Dendritic cell treated with granulocyte-macrophage colony-stimulating factor and Interleukin-4, amounts not matched to agents 40 ng/mL and 50 ng/mL, for 4 days (primary cell): ENCODE data around the gene SCN2B.

Experiments
- H3K27ac Mint-ChIP-seq: one replicate; pipeline ENCODE4 v1.8.0; 2022; ENCODE audit warnings: mild to moderate bottlenecking, mixed read lengths
- H3K27me3 Mint-ChIP-seq: one replicate; pipeline ENCODE4 v1.8.0; 2022; ENCODE audit warnings: mild to moderate bottlenecking, mixed read lengths
- H3K36me3 Mint-ChIP-seq: one replicate; pipeline ENCODE4 v1.8.0; 2022; ENCODE audit warnings: low read depth, mixed read lengths
- H3K4me1 Mint-ChIP-seq: one replicate; pipeline ENCODE4 v1.8.0; 2022; ENCODE audit warnings: low read depth, mixed read lengths
- H3K4me3 Mint-ChIP-seq: one replicate; pipeline ENCODE4 v1.8.0; 2022; ENCODE audit warnings: mild to moderate bottlenecking, moderate library complexity, mixed read lengths
- H3K9me3 Mint-ChIP-seq: one replicate; pipeline ENCODE4 v1.8.0; 2022; ENCODE audit warnings: mixed read lengths
- intact Hi-C: fragments of 100-400 bp; cut with micrococcal nuclease; formaldehyde crosslinking; loops from one replicate; pipeline ENCODE4 v1.15.0; 2022

Gene SCN2B

DNA sequence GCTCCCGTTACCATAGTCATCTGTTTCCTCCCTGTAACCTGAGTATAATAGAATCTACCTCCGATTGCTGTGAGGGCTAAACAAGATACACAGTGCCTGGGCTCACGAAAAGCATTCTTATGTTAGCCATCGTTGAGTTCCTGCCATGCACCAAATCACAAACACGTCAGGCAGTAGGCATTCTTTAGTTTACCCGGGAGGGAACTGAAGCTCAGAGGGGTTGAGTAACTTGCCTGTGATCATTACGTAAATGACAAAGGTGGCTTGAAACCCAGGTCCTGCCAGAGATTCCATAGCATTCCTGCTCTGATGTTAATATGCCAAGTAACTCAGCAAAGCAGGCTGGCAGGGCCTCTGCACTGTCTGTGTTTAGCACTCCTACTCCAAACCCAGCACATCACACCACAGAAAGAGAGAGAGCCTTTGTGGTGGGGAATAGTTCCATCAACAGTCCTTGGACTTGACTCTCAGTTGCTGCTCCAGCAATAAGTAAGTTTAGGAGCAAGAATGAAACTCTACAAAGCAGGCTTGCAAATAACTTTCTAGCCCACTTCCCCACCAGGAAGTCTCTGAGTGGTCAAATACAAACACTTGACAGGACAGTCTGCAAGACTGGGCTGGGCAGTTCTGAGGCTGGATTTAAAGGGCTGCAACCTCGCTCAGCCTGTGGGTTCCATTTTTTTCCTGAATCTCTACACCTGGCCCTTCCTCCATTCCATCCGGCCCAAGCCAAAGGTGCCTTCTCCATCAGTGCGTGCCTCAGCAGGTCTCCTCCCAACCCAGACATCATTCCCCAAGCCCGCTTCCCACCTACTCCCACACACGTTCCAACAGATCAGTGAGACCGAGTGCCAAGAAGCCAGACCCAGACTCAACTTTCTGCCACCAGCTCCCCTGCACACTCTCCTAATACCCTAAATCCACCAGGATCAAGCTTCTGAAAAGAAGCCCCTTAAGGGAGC, 1.1 kb downstream of the SCN2B start:
- no peaks in the 10 kb centered on the region for H3K36me3 Mint-ChIP-seq
- H3K4me1 Mint-ChIP-seq = peaks cover 39% of the 10 kb centered on the region
- H3K27me3 Mint-ChIP-seq = peaks cover 52% of the 10 kb centered on the region

DNA sequence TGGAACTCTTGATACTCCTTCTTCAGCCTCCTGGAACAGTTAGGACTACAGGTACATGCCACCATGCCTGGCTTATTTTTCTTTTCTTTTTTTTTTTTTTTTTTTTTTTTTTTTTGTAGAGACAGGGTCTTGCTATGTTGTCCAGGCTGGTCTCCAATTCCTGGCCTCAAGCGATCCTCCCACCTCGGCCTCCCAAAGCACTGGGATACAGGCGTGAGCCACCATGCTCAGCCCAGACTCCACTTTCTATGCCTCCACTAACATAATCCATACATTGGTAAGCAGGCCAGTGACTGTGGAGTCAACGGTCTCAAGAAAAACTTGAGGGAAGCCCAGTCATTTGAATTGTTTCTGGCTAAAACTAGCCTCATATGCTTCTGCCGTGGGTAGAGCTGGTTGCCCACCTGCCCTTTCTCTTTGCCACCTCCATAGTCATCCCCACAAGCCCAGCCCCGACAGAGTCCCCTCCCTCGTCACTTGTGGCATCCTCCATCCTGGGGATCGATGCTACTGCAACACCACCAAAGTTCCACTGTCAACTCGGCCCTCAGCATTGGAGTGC, 2.4 kb downstream of the SCN2B start:
- Mint-ChIP-seq H3K27ac (no peak overlapping the region), H3K9me3 (no peaks in the 10 kb centered on the region), H3K4me1 (peaks cover 31% of the 10 kb centered on the region), H3K27me3 (peaks cover 53% of the 10 kb centered on the region), H3K4me3 (no peak overlapping the region), H3K36me3 (no peaks in the 10 kb centered on the region)
- intact Hi-C loops = no loop called here

More for the DNA sequence above, 1.1 kb downstream of the SCN2B start:
- Mint-ChIP-seq H3K9me3 (no peaks in the 10 kb centered on the region), H3K4me3 (no peak overlapping the region), H3K27ac (no peak overlapping the region)
- intact Hi-C loops = no loop called here

DNA sequence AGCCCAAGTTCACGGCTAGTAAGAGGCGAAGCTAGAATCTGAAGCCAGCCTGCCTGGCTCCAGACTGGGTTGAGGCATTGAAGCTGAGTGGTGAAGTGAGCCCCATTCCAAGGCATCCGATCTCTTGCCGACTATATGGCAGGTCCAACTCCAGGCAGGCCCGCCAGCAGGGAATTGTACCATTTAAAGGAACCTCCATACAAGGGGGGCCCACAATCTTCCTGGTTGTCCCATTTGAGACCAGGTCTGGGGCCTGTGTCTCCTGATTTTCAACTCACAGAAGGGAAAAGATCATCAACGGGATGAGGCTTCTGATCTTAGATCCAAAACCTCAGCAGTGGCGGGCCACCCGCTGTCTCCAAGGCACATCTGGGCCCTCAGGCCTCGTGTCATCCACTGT, 4.1 kb downstream of the SCN2B start:
- Mint-ChIP-seq H3K4me1 (peaks cover 31% of the 10 kb centered on the region), H3K27ac (no peak overlapping the region), H3K36me3 (no peaks in the 10 kb centered on the region), H3K27me3 (peaks cover 69% of the 10 kb centered on the region), H3K9me3 (no peaks in the 10 kb centered on the region), H3K4me3 (no peak overlapping the region)
- intact Hi-C loops = no loop called here

DNA sequence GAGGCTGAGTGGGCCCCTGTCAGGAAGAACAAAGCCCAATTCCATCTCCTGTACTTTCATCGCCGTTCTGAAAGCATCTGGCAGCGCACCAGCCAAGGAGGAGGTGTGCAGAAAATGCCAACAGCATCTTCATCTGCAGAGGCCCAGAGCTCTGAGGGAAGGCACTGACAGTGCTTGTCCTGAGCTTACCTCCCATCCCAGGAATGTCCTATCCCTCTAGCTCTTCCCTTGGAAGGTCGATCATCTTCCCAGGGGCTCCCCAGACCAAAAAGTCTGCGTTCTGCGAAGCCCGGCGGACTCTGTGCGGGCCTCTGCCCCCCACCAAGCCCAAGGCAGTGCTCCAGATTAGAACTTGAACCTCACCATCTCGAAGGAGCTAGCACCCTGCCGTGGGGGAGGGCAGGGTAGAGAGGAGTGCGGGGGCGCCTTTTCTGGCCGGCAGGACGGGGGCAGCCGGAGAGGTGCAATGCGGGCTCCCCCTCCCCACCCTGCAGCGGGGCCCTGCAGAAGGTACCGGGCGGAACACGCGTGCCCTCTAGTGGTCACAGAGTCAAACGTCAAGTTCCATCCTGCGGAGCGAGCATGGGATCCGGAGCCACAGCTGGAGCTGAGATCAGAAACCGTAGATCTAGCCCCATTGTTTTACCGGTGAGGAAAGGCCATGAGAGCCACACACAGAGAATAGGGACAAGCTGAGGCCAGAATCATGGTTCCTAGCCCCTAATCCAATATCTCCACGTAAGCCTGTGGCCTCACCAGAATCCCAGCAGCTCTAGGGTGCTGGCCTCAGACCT, 5.0 kb downstream of the SCN2B start:
- Mint-ChIP-seq H3K27ac (no peak overlapping the region), H3K4me1 (peaks cover 30% of the 10 kb centered on the region), H3K9me3 (no peaks in the 10 kb centered on the region), H3K4me3 (no peak overlapping the region), H3K36me3 (no peaks in the 10 kb centered on the region), H3K27me3 (peaks cover 74% of the 10 kb centered on the region)
- intact Hi-C loops = no loop called here

DNA sequence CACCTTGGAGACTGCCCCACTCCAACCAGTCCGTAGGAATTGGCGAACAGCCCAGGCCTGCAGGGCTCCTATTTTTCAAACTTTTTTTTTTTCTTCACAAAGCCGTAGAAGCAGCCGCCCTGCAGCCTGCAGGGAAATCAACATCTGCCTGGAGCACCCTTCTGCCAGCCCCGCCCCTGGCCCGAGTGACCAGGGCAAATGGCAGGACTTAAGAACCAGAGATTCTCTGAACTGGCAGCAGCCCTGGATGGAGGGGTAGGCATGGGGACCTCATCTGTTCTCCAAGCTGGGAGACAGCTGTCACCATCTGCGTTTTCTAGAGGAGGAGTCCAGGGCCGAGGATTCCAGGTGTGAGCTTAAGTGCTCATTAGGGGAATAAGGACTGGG, 5.6 kb downstream of the SCN2B start:
- no peaks in the 10 kb centered on the region for H3K36me3 Mint-ChIP-seq
- H3K27me3 Mint-ChIP-seq = peaks cover 70% of the 10 kb centered on the region
- no peak overlapping the region for H3K4me3 Mint-ChIP-seq
- no peak overlapping the region for H3K27ac Mint-ChIP-seq
- no peaks in the 10 kb centered on the region for H3K9me3 Mint-ChIP-seq
- intact Hi-C loops = no loop called here
- H3K4me1 Mint-ChIP-seq = peaks cover 24% of the 10 kb centered on the region

DNA sequence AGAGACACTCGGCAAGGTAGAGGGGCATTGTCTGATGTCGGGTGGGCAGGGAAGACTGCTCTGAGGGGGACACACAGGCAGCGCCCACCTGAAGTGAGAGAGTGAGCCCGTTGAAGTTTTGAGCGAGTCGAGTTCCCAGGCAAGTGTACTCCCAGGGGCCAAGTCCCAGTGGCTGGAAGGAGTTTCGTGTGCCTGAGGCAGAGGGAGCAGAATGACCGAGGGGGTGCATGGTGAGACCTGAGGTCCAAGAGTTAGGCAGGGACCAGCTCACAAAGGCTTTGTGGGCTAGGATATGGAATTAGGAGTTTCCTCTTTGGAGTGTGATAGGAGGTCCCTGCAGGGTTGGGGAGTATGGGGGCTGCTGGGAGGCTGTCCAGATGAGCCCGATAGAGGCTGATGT, 6.2 kb downstream of the SCN2B start:
- Mint-ChIP-seq H3K4me3 (no peak overlapping the region), H3K4me1 (peaks cover 18% of the 10 kb centered on the region), H3K9me3 (no peaks in the 10 kb centered on the region), H3K27ac (no peak overlapping the region), H3K36me3 (no peaks in the 10 kb centered on the region), H3K27me3 (peaks cover 64% of the 10 kb centered on the region)
- intact Hi-C loops = no loop called here

DNA sequence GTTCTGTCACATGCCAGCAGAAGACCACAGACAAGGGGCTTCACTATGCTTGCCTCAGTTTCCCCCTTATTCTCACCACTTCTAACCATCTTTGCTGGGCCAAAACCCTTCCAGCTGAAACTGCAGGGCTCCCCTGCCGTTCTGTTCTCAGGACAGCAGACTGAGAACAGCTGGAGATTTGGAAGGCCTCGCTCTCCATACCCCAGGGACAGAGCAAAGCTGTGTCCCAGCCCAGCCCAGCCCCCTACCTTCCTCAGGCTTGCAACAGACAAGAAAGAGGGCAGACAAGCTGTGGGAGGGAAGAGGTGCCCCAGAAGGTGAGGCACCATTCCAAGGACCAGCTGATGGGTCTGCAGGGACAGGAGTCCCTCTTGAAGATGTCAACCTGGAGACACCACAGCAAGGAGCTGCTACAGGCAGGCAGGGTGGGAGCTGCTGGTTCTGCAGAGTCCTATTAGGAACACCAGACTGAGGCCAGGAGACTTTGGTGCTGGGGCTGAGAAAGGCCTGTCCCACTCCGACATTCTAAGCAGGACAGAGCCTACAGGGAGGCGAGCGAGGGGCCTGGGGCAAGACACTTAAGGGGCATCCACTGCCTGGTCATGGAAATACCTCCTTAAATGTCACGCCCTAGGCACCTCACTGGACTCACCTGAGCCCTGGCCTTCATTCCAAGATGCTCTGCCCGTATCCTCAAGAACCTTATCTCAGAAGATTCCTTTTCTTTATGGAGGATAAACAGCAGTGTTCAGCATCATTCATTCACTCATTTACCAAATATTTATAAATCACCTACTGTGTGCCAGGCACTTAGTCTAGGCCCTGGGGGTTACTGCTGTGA, 6.9 kb downstream of the SCN2B start:
- H3K36me3 Mint-ChIP-seq = no peaks in the 10 kb centered on the region
- peaks cover 11% of the 10 kb centered on the region for H3K4me1 Mint-ChIP-seq
- intact Hi-C loops = no loop called here
- H3K4me3 Mint-ChIP-seq = no peak overlapping the region
- H3K27me3 Mint-ChIP-seq = peaks cover 61% of the 10 kb centered on the region
- no peaks in the 10 kb centered on the region for H3K9me3 Mint-ChIP-seq
- H3K27ac Mint-ChIP-seq = no peak overlapping the region

DNA sequence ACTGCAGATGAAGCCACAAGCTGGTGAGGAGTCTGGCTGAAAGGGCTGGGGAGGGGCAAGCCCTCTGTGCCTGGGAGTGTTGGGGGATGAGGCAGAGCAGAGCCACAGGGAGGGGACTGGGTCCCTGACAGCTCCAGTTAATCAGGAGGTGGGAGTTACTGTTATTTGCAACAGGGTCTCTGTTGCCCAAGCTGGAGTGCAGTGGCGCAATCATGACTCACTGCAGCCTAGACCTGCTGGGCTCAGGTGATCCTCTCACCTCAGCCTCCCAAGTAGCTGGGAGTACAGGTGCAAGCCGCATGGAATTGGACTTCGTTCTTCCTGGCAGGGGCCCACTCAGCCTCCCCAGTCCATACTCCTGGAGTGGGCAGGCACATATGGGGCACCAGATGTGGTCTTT, 7.7 kb downstream of the SCN2B start:
- Mint-ChIP-seq H3K27me3 (peaks cover 61% of the 10 kb centered on the region), H3K4me3 (no peak overlapping the region), H3K9me3 (no peaks in the 10 kb centered on the region), H3K27ac (no peak overlapping the region), H3K36me3 (no peaks in the 10 kb centered on the region), H3K4me1 (peaks cover 6% of the 10 kb centered on the region)
- intact Hi-C loops = no loop called here

DNA sequence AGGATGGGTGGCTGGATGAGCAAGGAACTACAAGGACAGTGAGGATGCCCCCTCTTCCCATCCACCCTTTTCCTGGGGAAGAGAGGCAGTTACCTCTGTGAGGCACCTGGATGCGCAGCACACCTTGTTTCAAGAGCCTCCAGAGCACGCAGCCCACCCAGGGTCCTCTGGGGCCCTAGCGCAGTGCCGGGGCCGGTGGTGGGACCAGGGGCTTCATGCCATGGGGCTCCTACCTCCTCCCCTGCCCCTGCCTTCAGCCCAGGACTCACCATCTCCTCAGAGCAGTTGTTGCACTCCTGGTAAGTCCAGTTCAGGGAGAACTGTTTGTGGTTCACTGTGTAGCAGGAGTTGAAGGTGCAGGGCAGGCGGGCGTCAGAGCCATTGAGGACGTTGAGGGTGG, 8.1 kb downstream of the SCN2B start:
- H3K36me3 Mint-ChIP-seq = no peaks in the 10 kb centered on the region
- peaks cover 6% of the 10 kb centered on the region for H3K4me1 Mint-ChIP-seq
- no peak overlapping the region for H3K27ac Mint-ChIP-seq
- H3K4me3 Mint-ChIP-seq = no peak overlapping the region
- H3K9me3 Mint-ChIP-seq = no peaks in the 10 kb centered on the region
- H3K27me3 Mint-ChIP-seq = peaks cover 65% of the 10 kb centered on the region
- intact Hi-C loops = no loop called here

DNA sequence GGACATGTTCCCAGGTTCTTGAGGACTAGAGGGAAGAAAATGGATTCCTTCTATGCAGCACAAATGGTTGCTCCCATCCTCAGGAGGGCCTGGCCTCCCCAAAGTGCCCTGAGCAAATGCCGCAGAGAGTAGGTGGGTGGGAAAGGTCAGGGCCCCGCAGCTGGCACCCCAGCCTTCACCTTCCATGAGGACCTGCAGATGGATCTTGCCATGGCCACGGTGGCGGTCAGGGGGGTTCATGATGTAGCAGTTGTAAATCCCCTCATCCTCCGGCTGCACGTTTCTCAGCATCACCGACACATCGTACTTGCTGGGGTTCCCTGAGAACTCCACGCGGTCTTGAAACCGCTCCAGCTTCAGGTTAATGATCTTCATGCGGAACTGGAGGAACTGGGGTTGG, 8.5 kb downstream of the SCN2B start:
- Mint-ChIP-seq H3K27me3 (peaks cover 64% of the 10 kb centered on the region), H3K27ac (no peak overlapping the region), H3K9me3 (no peaks in the 10 kb centered on the region), H3K36me3 (no peaks in the 10 kb centered on the region), H3K4me1 (peaks cover 6% of the 10 kb centered on the region), H3K4me3 (no peak overlapping the region)
- intact Hi-C loops = no loop called here

DNA sequence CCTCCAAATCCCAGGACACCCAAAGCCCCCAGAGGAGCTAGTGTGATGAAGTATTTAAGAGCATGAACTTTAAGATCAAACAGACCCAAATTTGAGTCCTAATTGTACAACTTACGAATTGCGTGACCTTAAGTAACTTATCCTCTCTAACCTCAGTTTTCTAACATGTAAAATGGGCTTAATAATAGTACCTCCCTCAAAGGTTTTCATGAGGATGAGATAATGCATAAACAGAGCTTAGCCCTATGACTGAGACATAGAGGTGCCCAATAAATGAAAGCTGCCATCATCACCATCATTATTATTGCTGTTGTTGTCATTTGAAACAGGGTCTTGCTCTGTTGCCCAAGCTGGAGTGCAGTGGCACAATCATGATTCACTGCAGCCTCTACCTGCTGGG, 9.2 kb downstream of the SCN2B start:
- intact Hi-C loops = no loop called here
- Mint-ChIP-seq H3K4me3 (no peak overlapping the region), H3K9me3 (no peaks in the 10 kb centered on the region), H3K4me1 (peaks cover 6% of the 10 kb centered on the region), H3K27me3 (peaks cover 59% of the 10 kb centered on the region), H3K36me3 (no peaks in the 10 kb centered on the region), H3K27ac (no peak overlapping the region)

DNA sequence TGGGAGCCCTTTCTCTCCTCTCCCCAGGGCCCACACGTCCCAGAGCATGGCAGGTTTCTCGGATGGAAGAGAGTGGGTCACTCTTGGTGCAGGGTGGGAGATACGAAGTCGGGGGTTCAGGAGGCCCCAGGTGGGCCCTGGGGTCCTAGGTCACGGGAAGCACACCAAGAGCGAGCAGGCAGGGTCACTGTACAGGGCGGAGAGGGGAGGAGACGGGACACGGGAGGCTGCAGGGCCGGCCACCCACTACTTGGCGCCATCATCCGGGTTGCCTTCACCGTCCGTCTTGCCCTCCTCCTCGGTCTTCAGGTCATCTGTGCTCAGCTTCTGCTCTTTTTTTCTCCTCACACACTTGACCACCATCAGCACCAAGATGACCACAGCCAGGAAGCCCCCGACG, 9.8 kb downstream of the SCN2B start:
- H3K4me3 Mint-ChIP-seq = no peak overlapping the region
- H3K9me3 Mint-ChIP-seq = no peaks in the 10 kb centered on the region
- H3K27ac Mint-ChIP-seq = no peak overlapping the region
- intact Hi-C loops = no loop called here
- H3K4me1 Mint-ChIP-seq = peaks cover 5% of the 10 kb centered on the region
- H3K36me3 Mint-ChIP-seq = no peaks in the 10 kb centered on the region
- H3K27me3 Mint-ChIP-seq = peaks cover 62% of the 10 kb centered on the region

DNA sequence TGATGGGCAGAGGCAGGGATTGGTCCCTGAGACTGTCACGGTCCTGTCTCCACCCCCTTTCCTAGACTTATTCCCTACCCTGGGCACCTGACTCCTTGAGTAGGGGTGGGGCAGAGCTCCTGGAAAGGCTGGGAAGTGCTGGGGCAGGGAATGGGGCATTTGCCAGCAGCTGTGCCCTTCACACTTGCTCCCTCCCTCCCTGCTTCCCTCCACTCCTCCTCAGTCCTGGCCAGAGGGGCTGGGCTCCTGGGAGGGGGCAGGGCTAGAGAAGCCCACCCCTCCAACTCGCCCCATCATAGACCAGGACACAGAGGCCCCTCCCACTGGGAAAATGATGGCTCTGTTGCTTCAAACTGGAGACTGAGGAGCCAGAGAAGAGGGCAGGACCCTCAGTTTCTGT, 11.6 kb downstream of the SCN2B start:
- Mint-ChIP-seq H3K9me3 (no peaks in the 10 kb centered on the region), H3K4me1 (no peaks in the 10 kb centered on the region), H3K4me3 (no peak overlapping the region), H3K36me3 (no peaks in the 10 kb centered on the region), H3K27me3 (peaks cover 54% of the 10 kb centered on the region), H3K27ac (no peak overlapping the region)
- intact Hi-C loops = no loop called here
